H1 (cell line): ENCODE results near the gene PLCH2. TPM values are rescaled to one million over a fixed set of nuclear protein-coding genes. Genes with fewer than 3 reads are reported as not detected.

Source experiments
- CTCF ChIA-PET: fragments of 300-600 bp; sonication (Branson Sonifier 250); formaldehyde crosslinking; loops from one replicate; lab custom pipeline; 2021; ENCODE audit not compliant: partially characterized antibody; lab: Charles Lee
- POLR2A ChIA-PET: fragments of 300-600 bp; sonication (Branson Sonifier 250); formaldehyde crosslinking; loops from one replicate; lab custom pipeline; 2021; ENCODE audit warnings: inconsistent platforms; ENCODE audit not compliant: partially characterized antibody; lab: Charles Lee
- DNase-seq, 2 experiments: peaks; one replicate each; pipeline versions ENCODE4 v3.0.0 to v3.0.0-alpha.2; 2010 to 2022; ENCODE audit warnings: low spot score in 2 of 2, low read depth in 1 of 2, mixed read lengths in 1 of 2
- FAIRE-seq: peaks from 2 replicates; lab custom pipeline; 2011; peaks lifted over from hg19 to GRCh38; lab: Jason Lieb, UNC
- H2AFZ ChIP-seq: 2 replicates; pipeline ENCODE4 v1.8.1; 2012; ENCODE audit warnings: low read length, inconsistent platforms
- H2AK5ac ChIP-seq: 2 replicates; pipeline ENCODE4 v1.6.1; 2013; ENCODE audit warnings: low read depth, low read length
- H2BK120ac ChIP-seq: replicated peaks from 2 replicates; pipeline ENCODE3; 2013; ENCODE audit warnings: low read depth, low read length, inconsistent platforms
- H2BK12ac ChIP-seq: 2 replicates; pipeline ENCODE4 v1.6.1; 2013; ENCODE audit warnings: low read depth, low read length
- H2BK15ac ChIP-seq: 2 replicates; pipeline ENCODE4 v1.6.1; 2013; ENCODE audit warnings: low read length
- H2BK20ac ChIP-seq: 2 replicates; pipeline ENCODE4 v1.6.1; 2013; ENCODE audit warnings: low read length
- H2BK5ac ChIP-seq: 2 replicates; pipeline ENCODE4 v1.6.1; 2013; ENCODE audit warnings: low read depth, low read length
- H3K14ac ChIP-seq: 2 replicates; pipeline ENCODE4 v1.6.1; 2013; ENCODE audit warnings: inconsistent platforms; ENCODE audit not compliant: insufficient read length
- H3K18ac ChIP-seq: 2 replicates; pipeline ENCODE4 v1.6.1; 2013; ENCODE audit warnings: low read length; ENCODE audit errors: extremely low read depth
- H3K23ac ChIP-seq: 2 replicates; pipeline ENCODE4 v1.6.1; 2013; ENCODE audit warnings: inconsistent platforms; ENCODE audit not compliant: insufficient read length
- H3K23me2 ChIP-seq: 2 replicates; pipeline ENCODE4 v1.6.1; 2013; ENCODE audit warnings: low read depth, low read length
- H3K27ac ChIP-seq: 2 replicates; pipeline ENCODE4 v1.6.1; 2011; ENCODE audit warnings: low read depth, low read length, inconsistent platforms
- H3K27me3 ChIP-seq, 4 experiments: replicated peaks in 1 of 4; 1 replicate in 1 of 4; 2 replicates in 3 of 4; pipeline versions ENCODE4 v1.6.1 to v1.8.1; 2011 to 2013; ENCODE audit warnings: low read length in 3 of 4, mild to moderate bottlenecking in 3 of 4, inconsistent platforms in 2 of 4, mixed read lengths in 2 of 4, moderate library complexity in 1 of 4; ENCODE audit not compliant: control insufficient read depth in 3 of 4, insufficient read depth in 3 of 4; ENCODE audit errors: extremely low read depth in 1 of 4
- H3K36me3 ChIP-seq, 4 experiments: 2 replicates each; pipeline versions ENCODE4 v1.6.1 to v1.8.1; 2011 to 2013; ENCODE audit warnings: mild to moderate bottlenecking in 4 of 4, low read length in 3 of 4, moderate library complexity in 2 of 4, control low read depth in 1 of 4, inconsistent platforms in 1 of 4; ENCODE audit not compliant: insufficient read depth in 4 of 4, control insufficient read depth in 2 of 4
- H3K4ac ChIP-seq: replicated peaks from 2 replicates; pipeline ENCODE3; 2013; ENCODE audit warnings: low read length, low read depth, mixed read lengths, inconsistent platforms; ENCODE audit not compliant: insufficient read length
- H3K4me1 ChIP-seq, 4 experiments: replicated peaks in 1 of 4; 1 replicate in 1 of 4; 2 replicates in 3 of 4; pipeline versions ENCODE4 v1.6.1 to v1.8.1; 2011 to 2013; ENCODE audit warnings: low read length in 3 of 4, inconsistent platforms in 2 of 4, mixed read lengths in 1 of 4; ENCODE audit not compliant: insufficient read depth in 4 of 4, control insufficient read depth in 3 of 4
- H3K4me2 ChIP-seq, 2 experiments: 2 replicates each; pipeline versions ENCODE4 v1.6.1 to v1.8.1; 2011 to 2013; ENCODE audit warnings: low read depth in 2 of 2, low read length in 2 of 2, control low read depth in 1 of 2, inconsistent platforms in 1 of 2, mild to moderate bottlenecking in 1 of 2; ENCODE audit not compliant: insufficient read depth in 1 of 2
- H3K4me3 ChIP-seq, 4 experiments: fragments of 200-600, 300-600 bp in 1 of 4; sonication (generic), shearing (Covaris generic), sonication (Bioruptor Twin) in 1 of 4; 2 replicates each; pipeline versions ENCODE4 v1.5.1 to v1.8.1; 2011 to 2016; ENCODE audit warnings: low read length in 4 of 4, low read depth in 3 of 4, control low read depth in 2 of 4, inconsistent platforms in 2 of 4, mild to moderate bottlenecking in 2 of 4, mixed read lengths in 1 of 4, moderate library complexity in 1 of 4; ENCODE audit not compliant: insufficient read depth in 2 of 4; ENCODE audit errors: extremely low read depth in 1 of 4
- H3K56ac ChIP-seq: replicated peaks from 2 replicates; pipeline ENCODE3; 2013; ENCODE audit warnings: low read depth, mild to moderate bottlenecking, mixed read lengths, low read length, inconsistent platforms; ENCODE audit not compliant: insufficient read length
- H3K79me1 ChIP-seq: 2 replicates; pipeline ENCODE4 v1.6.1; 2013; ENCODE audit warnings: low read depth, low read length, control low read depth
- H3K79me2 ChIP-seq, 2 experiments: 2 replicates each; pipeline versions ENCODE4 v1.6.1 to v1.8.1; 2012 to 2013; ENCODE audit warnings: low read length in 2 of 2, mild to moderate bottlenecking in 2 of 2, inconsistent platforms in 1 of 2; ENCODE audit not compliant: insufficient read depth in 2 of 2, control insufficient read depth in 1 of 2
- H3K9ac ChIP-seq, 4 experiments: replicated peaks in 1 of 4; 1 replicate in 1 of 4; 2 replicates in 3 of 4; pipeline versions ENCODE4 v1.6.1 to v1.8.1; 2011 to 2013; ENCODE audit warnings: low read depth in 3 of 4, low read length in 3 of 4, control low read depth in 2 of 4, mild to moderate bottlenecking in 2 of 4, moderate library complexity in 2 of 4, inconsistent platforms in 1 of 4; ENCODE audit errors: extremely low read depth in 1 of 4
- H3K9me3 ChIP-seq, 2 experiments: 2 replicates each; pipeline versions ENCODE4 v1.6.1 to v1.8.1; 2012 to 2013; ENCODE audit warnings: mild to moderate bottlenecking in 2 of 2, moderate library complexity in 2 of 2, control low read depth in 1 of 2, inconsistent platforms in 1 of 2, low read depth in 1 of 2, low read length in 1 of 2, mixed read lengths in 1 of 2; ENCODE audit not compliant: insufficient read depth in 2 of 2
- H4K20me1 ChIP-seq, 2 experiments: replicated peaks in 1 of 2; 2 replicates each; pipeline versions ENCODE3 to v1.8.1; 2011 to 2013; ENCODE audit warnings: inconsistent platforms in 2 of 2, low read length in 2 of 2, mild to moderate bottlenecking in 1 of 2; ENCODE audit not compliant: insufficient read depth in 2 of 2, control insufficient read depth in 1 of 2
- H4K5ac ChIP-seq: 2 replicates; pipeline ENCODE4 v1.6.1; 2013; ENCODE audit warnings: low read length, low read depth, mixed read lengths, inconsistent platforms; ENCODE audit not compliant: insufficient read length
- H4K8ac ChIP-seq: 2 replicates; pipeline ENCODE4 v1.8.0; 2013; ENCODE audit warnings: mild to moderate bottlenecking, moderate library complexity, low read length, inconsistent platforms; ENCODE audit not compliant: insufficient read depth; ENCODE audit errors: extremely low read depth
- H4K91ac ChIP-seq: replicated peaks from 2 replicates; pipeline ENCODE3; 2013; ENCODE audit warnings: low read length, mixed read lengths, inconsistent platforms; ENCODE audit not compliant: insufficient read length
- BACH1 ChIP-seq: IDR thresholded peaks from 2 replicates; pipeline ENCODE4 v1.6.1; 2012; ENCODE audit warnings: low read length, improper control_type of control experiment
- E2F6 ChIP-seq: IDR thresholded peaks from 2 replicates; pipeline ENCODE4 v1.6.1; 2012; ENCODE audit warnings: inconsistent platforms
- GABPA ChIP-seq: IDR thresholded peaks from 2 replicates; pipeline ENCODE4 v1.6.1; 2011; ENCODE audit warnings: mild to moderate bottlenecking, low read length, moderate library complexity, borderline replicate concordance; ENCODE audit not compliant: insufficient read depth
- JUN ChIP-seq: IDR thresholded peaks from 2 replicates; pipeline ENCODE4 v1.6.1; 2011; ENCODE audit warnings: low read depth, mild to moderate bottlenecking, improper control_type of control experiment, low read length
- RAD21 ChIP-seq, 2 experiments: IDR thresholded peaks in 1 of 2; conservative IDR thresholded peaks in 1 of 2; 2 replicates each; pipeline ENCODE4 v1.6.1; 2011; ENCODE audit warnings: low read depth in 2 of 2, low read length in 2 of 2, improper control_type of control experiment in 1 of 2, inconsistent platforms in 1 of 2, mild to moderate bottlenecking in 1 of 2, moderate library complexity in 1 of 2
- SP2 ChIP-seq: IDR thresholded peaks from 2 replicates; pipeline ENCODE4 v1.6.1; 2012; ENCODE audit warnings: mild to moderate bottlenecking, low read length, inconsistent platforms
- TAF1 ChIP-seq: IDR thresholded peaks from 2 replicates; pipeline ENCODE4 v1.6.1; 2011; ENCODE audit warnings: mild to moderate bottlenecking, low read depth, low read length
- TCF12 ChIP-seq: IDR thresholded peaks from 2 replicates; pipeline ENCODE4 v1.6.1; 2011; ENCODE audit warnings: low read depth, mild to moderate bottlenecking, low read length
- whole genome bisulfite sequencing, 2 experiments: shearing (Covaris generic) in 1 of 2; methylation state at CpG; one replicate each; pipeline versions ENCODE4 v1.1.6 to v1.1.7; 2013 to 2015; ENCODE audit warnings: low lambda C conversion rate in 2 of 2, mixed read lengths in 2 of 2, inconsistent platforms in 1 of 2, low coverage in 1 of 2, missing lambda C conversion rate in 1 of 2; ENCODE audit not compliant: insufficient replicate concordance in 2 of 2, insufficient coverage in 1 of 2, insufficient read length in 1 of 2; ENCODE audit errors: extremely low coverage in 1 of 2, missing lambda C conversion rate in 1 of 2; 5-methylcytosine and 5-hydroxymethylcytosine counted together
- polyA plus RNA-seq, 7 experiments: library from polyadenylated mRNA; depleted of rRNA in 3 of 7; stranded (reverse) in 5 of 7; unstranded in 2 of 7; fragments of >200 nt in 5 of 7; fragments of 200-250 nt in 2 of 7; gene quantifications; 1 replicate in 5 of 7; 2 replicates in 1 of 7; 4 replicates in 1 of 7; pipeline versions ENCODE4 v1.2.1 to v1.2.3, GENCODE V29; 2011 to 2013; ENCODE audit warnings: missing spikeins in 2 of 7, mixed read lengths in 2 of 7
- total RNA-seq: library from RNA; stranded (reverse); fragmentation: NEBNext Ultra II Directional; extraction: Animal tissue kit (Norgen Biotek cat#: 25700); gene quantifications from 2 replicates; pipeline ENCODE4 v1.2.1, GENCODE V29; 2021

The PLCH2 gene
- total and polyA plus RNA-seq, 2 of the 8 experiments (the other 6 are each of a cell fraction or from before 2014, with no cell fraction given): 0.14 to 0.19 TPM

GRCh38 chr1:2548068-2548589 is 72.0 kb downstream of the PLCH2 start:
- H3K27me3 ChIP-seq: peaks cover 0 to 7% (median 3%) of the 10 kb centered on the region in 4 experiments; a peak in 3 of 7 replicates
- H3K9me3 ChIP-seq: no peaks in the 10 kb centered on the region
- H4K5ac ChIP-seq: no peak overlapping the region
- no peak overlapping the region for H2AFZ ChIP-seq
- no peak overlapping the region for H4K91ac ChIP-seq
- no peak for FAIRE-seq
- H2BK120ac ChIP-seq: no peak overlapping the region
- no peaks in the 10 kb centered on the region for H3K36me3 ChIP-seq
- H3K79me2 ChIP-seq: no peaks in the 10 kb centered on the region
- no peak overlapping the region for H3K23ac ChIP-seq
- no peaks in the 10 kb centered on the region for H4K20me1 ChIP-seq
- peak overlapping the region in 1 of 4 experiments; percentile 75; a peak in 4 of 8 replicates for H3K4me3 ChIP-seq
- H3K4me2 ChIP-seq: peak overlapping the region; percentile 82 to 92
- no peak overlapping the region for H2AK5ac ChIP-seq
- peaks cover 0 to 31% (median 26%) of the 10 kb centered on the region in 4 experiments; a peak in 6 of 7 replicates for H3K4me1 ChIP-seq
- H2BK15ac ChIP-seq: no peak overlapping the region; the same call in 1 of the 2 replicates
- POLR2A ChIA-PET: interaction anchor here (0.6 to 1.6 kb wide), 8 partner anchors 12 to 513 kb away, joined by 3 to 9 read pairs (median 4); partner anchors contain the start of genes MORN1 and RER1
- no peak overlapping the region; the same call in 1 of the 2 replicates for H2BK5ac ChIP-seq
- H2BK12ac ChIP-seq: no peak overlapping the region
- H4K8ac ChIP-seq: no peak overlapping the region
- no peak overlapping the region; the same call in 1 of the 2 replicates for H3K18ac ChIP-seq
- H3K9ac ChIP-seq: no peak overlapping the region
- H3K23me2 ChIP-seq: peaks cover 10% of the 10 kb centered on the region; the same call in 1 of the 2 replicates
- H3K4ac ChIP-seq: no peak overlapping the region
- H2BK20ac ChIP-seq: no peak overlapping the region
- DNase-seq: peak in 1 of 2 experiments; percentile 94
- CTCF ChIA-PET: interaction anchor here (0.6 to 3.7 kb wide), 28 partner anchors 8 to 1546 kb away, joined by 3 to 27 read pairs (median 4); partner anchors contain the start of genes HES5, PANK4 and PEX10
- H3K27ac ChIP-seq: no peak overlapping the region
- H3K79me1 ChIP-seq: no peaks in the 10 kb centered on the region
- 58% methylated on average over 12 of the region's 17 CpGs; no CpG with 5 or more reads in 1 of the 2 experiments for WGBS, 2 experiments
- H3K14ac ChIP-seq: no peak overlapping the region
- no peak overlapping the region for H3K56ac ChIP-seq
- no peak for TF ChIP-seq SP2
- peak; percentile 71; the same call in 1 of the 2 replicates for TF ChIP-seq TCF12
- peak; percentile 85 to 89 for TF ChIP-seq RAD21 (IDR thresholded peaks at IDR 0.05 in 1 of 2, conservative IDR thresholded peaks at IDR 0.05 in 1 of 2; ENCODE audit: low read depth in 2 of 2, low read length in 2 of 2)
- TF ChIP-seq GABPA: peak; percentile 80; the same call in 1 of the 2 replicates
- 0 out of 2 replicates have a peak, but pooled peaks have one; percentile 19 for TF ChIP-seq TAF1
- no peak for TF ChIP-seq BACH1
- no peak for TF ChIP-seq JUN
- peak; percentile 38; the same call in 1 of the 2 replicates for TF ChIP-seq E2F6
